ENCODE measurements around the gene FEN1.

- TF ChIP-seq TAF1 (IDR thresholded peaks at IDR 0.05; ENCODE audit: borderline replicate concordance, low read depth, low read length) (no peak), POLR2A (IDR thresholded peaks at IDR 0.05; ENCODE audit: low read depth, low read length) (peak; percentile 28; the same call in 1 of the 2 replicates), POLR2AphosphoS5 (IDR thresholded peaks at IDR 0.05; ENCODE audit: low read depth, low read length) (no peak)
Measured at GRCh38 chr11:61803889-61804647, 11.4 kb downstream of the FEN1 start.
